Rectal smooth muscle tissue (tissue), 1 donor: ENCODE measurements around the gene CYYR1.

Experiments
- H3K27ac ChIP-seq: one replicate; pipeline ENCODE4 v1.7.0; 2013; ENCODE audit warnings: low read depth, low read length, inconsistent platforms
- H3K27me3 ChIP-seq: one replicate; pipeline ENCODE4 v1.7.0; 2013; ENCODE audit warnings: low read length; ENCODE audit not compliant: control insufficient read depth, insufficient read depth
- H3K36me3 ChIP-seq: one replicate; pipeline ENCODE4 v1.7.0; 2013; ENCODE audit warnings: low read length; ENCODE audit not compliant: control insufficient read depth, insufficient read depth
- H3K4me1 ChIP-seq: one replicate; pipeline ENCODE4 v1.7.0; 2013; ENCODE audit warnings: low read length; ENCODE audit not compliant: control insufficient read depth, insufficient read depth
- H3K4me3 ChIP-seq: one replicate; pipeline ENCODE4 v1.7.0; 2013; ENCODE audit warnings: low read length
- H3K9ac ChIP-seq: one replicate; pipeline ENCODE4 v1.7.0; 2013; ENCODE audit warnings: low read length

The CYYR1 gene

DNA sequence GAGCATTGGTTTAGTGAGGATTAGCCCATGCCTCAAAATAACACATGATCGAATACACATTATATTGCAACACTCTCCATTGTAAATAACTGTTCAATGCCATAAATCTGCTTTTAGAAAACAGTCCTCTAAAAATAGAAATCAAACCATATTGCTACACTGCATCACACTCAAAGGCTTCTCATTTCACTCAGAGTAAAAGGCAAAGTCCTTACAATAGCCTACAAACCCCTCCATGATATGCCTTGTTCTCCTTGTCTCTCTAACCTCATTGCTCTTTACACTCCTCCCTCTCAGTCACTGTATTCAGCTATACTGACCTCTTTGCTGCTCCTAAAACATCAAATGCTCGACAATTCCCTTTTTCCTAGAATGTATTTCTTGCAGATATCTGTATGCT is 64.2 kb downstream of the CYYR1 start:
- H3K4me1 ChIP-seq = no peaks in the 10 kb centered on the region
- no peaks in the 10 kb centered on the region for H3K36me3 ChIP-seq
- H3K27me3 ChIP-seq = no peaks in the 10 kb centered on the region
- no peak overlapping the region for H3K27ac ChIP-seq
- H3K9ac ChIP-seq = no peak overlapping the region
- no peak overlapping the region for H3K4me3 ChIP-seq

DNA sequence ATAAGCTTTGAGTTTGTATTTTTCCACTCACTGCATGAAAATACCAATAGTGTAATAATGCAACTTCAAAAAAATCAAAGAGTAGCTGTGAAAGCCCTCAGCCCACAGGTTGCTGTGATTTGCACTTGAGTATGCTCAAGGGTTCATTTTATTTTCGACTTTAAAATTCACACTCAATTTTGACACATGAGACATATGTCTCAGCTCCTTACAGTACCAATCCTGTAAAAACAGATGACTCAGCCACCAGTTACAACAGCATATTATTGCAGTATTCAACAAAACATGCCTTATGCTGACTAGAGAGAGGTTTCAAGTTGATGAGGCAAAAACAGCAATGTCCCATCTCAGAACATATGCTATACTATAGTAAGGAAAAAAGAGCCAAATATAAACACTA is 66.1 kb downstream of the CYYR1 start:
- Histone ChIP-seq H3K4me3 (no peak overlapping the region), H3K27ac (no peak overlapping the region), H3K4me1 (no peaks in the 10 kb centered on the region), H3K9ac (no peak overlapping the region), H3K27me3 (no peaks in the 10 kb centered on the region), H3K36me3 (no peaks in the 10 kb centered on the region)

DNA sequence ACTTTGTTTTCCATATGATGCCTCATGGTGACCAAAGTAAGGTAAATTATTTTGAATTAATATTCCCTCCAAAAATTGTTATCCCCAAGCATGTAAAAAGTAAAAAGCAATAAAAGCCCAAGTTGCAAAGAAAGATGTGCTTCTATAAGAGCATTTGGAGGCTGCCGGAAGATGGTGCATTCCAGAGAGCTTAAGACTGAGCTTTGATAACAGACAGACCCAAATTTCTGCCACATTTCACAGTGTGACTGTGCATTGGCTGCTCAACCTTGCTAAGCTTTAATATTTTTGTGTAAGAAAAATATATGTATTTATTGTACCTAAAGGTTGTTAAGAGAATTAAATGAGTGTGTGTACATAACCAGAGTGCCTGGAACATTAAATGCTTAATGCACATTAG is 67.9 kb downstream of the CYYR1 start:
- Histone ChIP-seq H3K4me3 (no peak overlapping the region), H3K4me1 (no peaks in the 10 kb centered on the region), H3K9ac (no peak overlapping the region), H3K27ac (no peak overlapping the region), H3K27me3 (no peaks in the 10 kb centered on the region), H3K36me3 (no peaks in the 10 kb centered on the region)

DNA sequence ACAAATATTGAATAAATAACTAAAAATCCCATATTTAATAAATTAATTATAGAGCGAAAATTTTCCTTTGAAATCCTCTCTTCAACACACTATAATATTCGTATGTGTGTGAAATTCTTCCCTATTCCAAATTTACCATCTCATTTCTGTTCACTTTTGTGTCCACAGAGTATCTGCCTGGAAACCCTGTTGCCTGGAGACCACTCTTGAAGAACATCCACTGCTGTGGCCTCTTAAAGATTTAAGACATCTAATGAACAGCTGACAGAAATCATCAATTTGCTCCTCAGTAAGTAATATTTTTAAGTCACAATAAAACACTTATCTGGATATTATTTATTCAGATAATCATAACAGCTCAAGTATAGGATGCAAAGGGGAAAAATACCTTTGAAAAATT is 69.7 kb downstream of the CYYR1 start:
- Histone ChIP-seq H3K4me1 (no peaks in the 10 kb centered on the region), H3K9ac (no peak overlapping the region), H3K27ac (no peak overlapping the region), H3K36me3 (no peaks in the 10 kb centered on the region), H3K27me3 (no peaks in the 10 kb centered on the region), H3K4me3 (no peak overlapping the region)

DNA sequence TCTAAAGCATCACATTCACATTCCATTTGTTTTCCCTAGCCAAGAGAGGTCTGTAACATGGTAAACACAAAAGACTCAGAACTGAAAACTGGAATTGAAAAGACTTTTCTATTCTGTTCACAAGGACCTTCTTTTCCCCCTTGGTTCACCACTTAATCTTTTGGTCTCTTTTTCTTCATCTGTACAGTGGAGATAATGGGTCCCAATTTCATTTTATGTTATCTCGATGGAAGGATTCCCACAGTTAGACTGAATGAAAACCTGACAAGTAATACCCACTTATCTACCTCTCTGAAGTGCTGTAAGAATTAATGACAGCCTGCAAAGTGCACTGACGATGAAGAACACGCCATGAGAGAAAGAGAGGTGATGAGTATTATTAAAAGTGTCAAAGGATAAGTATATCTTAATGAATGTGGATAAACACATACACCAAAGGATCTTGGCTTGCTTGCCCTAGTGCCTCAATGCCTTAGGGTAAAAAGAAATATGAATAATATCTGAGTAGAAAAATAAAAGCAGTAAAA is 71.5 kb downstream of the CYYR1 start:
- H3K27ac ChIP-seq = no peak overlapping the region
- H3K9ac ChIP-seq = no peak overlapping the region
- H3K27me3 ChIP-seq = no peaks in the 10 kb centered on the region
- H3K36me3 ChIP-seq = no peaks in the 10 kb centered on the region
- no peaks in the 10 kb centered on the region for H3K4me1 ChIP-seq
- no peak overlapping the region for H3K4me3 ChIP-seq

DNA sequence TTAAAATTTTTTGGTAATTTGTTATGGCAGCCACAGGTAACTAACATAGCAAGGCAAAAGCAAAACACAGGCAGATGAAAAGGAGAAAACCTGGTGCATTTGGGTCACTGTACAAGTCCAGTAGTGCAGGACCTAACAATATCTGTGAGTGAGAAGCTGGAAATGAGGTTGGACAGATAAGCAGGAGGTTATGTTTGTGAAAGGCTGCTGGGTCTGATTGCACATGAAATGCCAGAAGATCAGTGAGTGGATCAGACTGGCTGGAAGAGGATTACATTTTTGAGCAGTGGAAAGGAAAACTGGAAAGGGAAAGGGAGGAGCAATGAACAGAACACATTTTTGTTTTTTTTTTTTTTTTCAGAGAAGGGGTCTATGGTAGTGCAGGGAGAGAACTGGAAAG is 73.6 kb downstream of the CYYR1 start:
- no peak overlapping the region for H3K4me3 ChIP-seq
- no peaks in the 10 kb centered on the region for H3K4me1 ChIP-seq
- H3K36me3 ChIP-seq = no peaks in the 10 kb centered on the region
- no peaks in the 10 kb centered on the region for H3K27me3 ChIP-seq
- H3K27ac ChIP-seq = no peak overlapping the region
- no peak overlapping the region for H3K9ac ChIP-seq

DNA sequence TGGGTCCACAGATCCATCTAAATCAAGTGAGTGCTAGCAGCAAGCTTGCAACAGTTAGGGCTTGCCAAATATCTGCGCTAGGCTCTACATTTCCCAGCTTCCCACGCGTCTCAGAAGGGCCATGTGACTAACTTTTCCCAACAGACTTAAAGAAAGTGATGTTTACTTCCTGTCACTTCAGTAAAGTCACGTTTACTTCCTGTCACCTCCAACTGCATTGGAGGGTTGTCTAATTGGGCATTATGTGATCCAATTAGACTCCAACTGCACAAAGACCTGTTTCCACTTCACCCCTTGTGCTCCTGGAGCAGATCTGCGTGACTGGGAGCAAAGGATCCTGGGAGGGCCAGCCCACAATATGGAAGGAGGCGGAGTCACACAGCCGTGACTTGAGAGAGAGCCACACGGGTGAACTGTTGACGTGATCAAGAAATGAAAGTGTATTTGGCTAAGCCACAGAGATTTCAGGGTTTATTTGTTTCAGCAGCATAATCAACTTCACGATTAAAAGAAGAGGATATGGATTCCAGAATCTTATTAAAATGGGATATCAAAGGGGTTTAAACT is 77.7 kb downstream of the CYYR1 start:
- H3K4me3 ChIP-seq = no peak overlapping the region
- H3K4me1 ChIP-seq = no peaks in the 10 kb centered on the region

DNA sequence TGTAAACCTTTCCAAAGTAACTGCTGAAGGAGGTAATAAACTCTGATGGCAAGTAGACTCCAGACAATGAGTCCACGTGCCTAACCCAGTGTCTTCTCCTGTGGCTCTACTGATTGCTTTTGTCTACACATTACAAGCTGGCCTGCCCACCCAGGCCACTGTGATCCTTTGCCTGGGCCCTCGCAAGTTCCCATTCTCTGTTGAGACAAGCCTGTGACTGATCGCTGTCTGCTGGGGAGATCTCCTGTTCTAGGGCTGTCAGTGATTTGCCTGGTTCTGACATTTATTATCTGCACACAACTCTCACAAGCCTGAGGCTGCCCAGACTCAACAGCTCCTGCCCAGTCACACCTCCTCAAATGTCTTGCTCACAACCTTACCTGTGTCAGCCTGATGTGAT is 81.4 kb downstream of the CYYR1 start:
- H3K27ac ChIP-seq = no peak overlapping the region
- no peak overlapping the region for H3K4me3 ChIP-seq
- no peaks in the 10 kb centered on the region for H3K27me3 ChIP-seq
- no peaks in the 10 kb centered on the region for H3K4me1 ChIP-seq
- H3K9ac ChIP-seq = no peak overlapping the region
- H3K36me3 ChIP-seq = no peaks in the 10 kb centered on the region

More for the DNA sequence above, 77.7 kb downstream of the CYYR1 start:
- Histone ChIP-seq H3K27me3 (no peaks in the 10 kb centered on the region), H3K9ac (no peak overlapping the region), H3K27ac (no peak overlapping the region), H3K36me3 (no peaks in the 10 kb centered on the region)

DNA sequence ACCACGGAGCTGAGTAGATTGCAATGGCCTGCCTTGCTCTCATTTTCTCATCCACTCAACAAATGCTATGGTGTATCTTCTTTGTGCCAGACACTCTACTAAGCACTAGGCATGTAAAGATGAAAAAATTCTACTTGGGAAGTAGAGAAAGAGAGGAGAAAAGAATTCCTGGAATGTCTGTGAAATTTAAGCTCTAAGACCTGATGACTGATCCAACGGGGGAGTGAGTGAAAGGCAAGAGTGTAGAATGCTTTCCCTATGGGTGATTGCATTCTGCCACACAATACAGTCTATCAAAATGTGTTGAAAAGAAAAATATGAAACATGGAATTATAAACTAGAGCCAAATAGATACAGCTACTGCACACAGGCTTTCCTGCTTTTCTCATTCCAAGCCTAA is 82.3 kb downstream of the CYYR1 start:
- Histone ChIP-seq H3K4me1 (no peaks in the 10 kb centered on the region), H3K27me3 (no peaks in the 10 kb centered on the region), H3K9ac (no peak overlapping the region), H3K27ac (no peak overlapping the region), H3K36me3 (no peaks in the 10 kb centered on the region), H3K4me3 (no peak overlapping the region)

DNA sequence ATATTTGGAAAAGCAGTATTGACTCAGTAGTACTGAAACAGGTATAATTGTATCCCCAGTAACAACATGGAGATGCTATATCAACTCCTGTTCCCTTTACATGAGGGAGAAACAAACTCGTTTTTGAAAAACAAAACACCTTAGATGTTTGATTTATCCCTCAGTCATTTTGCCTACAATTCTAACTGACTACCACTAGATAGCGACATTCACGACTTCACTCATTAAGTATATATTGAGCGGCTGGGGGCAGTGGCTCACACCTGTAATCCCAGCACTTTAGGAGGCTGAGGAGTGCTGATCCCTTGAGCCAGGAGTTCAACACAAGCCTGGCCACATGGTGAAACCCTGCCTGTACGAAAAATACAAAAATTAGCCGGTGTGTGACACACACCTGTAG is 83.3 kb downstream of the CYYR1 start:
- Histone ChIP-seq H3K9ac (no peak overlapping the region), H3K4me3 (no peak overlapping the region), H3K4me1 (no peaks in the 10 kb centered on the region), H3K36me3 (no peaks in the 10 kb centered on the region), H3K27ac (no peak overlapping the region), H3K27me3 (no peaks in the 10 kb centered on the region)

DNA sequence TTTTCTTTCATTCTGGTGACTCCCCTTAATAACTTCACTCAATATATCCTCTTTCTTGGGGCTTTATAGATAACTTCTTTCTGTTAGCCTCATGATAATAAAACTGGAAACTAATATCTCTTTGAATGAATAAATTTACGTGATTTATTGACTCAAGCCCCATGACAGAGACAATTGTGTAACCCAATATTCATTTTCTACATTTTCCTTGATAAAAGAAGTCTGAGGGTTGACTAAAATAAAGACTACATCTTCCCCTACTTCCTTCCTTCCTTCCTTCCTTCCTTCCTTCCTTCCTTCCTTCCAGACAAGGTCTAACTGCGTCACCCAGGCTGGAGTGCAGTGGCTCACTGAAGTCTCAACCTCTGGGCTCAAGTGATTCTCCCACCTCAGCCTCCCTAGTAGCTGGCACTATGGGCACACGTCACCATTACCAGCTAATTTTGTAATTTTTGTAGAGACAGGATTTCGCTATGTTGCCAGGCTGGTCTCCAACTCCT is 85.1 kb downstream of the CYYR1 start:
- Histone ChIP-seq H3K4me1 (no peaks in the 10 kb centered on the region), H3K27ac (no peak overlapping the region), H3K36me3 (no peaks in the 10 kb centered on the region), H3K9ac (no peak overlapping the region), H3K4me3 (no peak overlapping the region), H3K27me3 (no peaks in the 10 kb centered on the region)

DNA sequence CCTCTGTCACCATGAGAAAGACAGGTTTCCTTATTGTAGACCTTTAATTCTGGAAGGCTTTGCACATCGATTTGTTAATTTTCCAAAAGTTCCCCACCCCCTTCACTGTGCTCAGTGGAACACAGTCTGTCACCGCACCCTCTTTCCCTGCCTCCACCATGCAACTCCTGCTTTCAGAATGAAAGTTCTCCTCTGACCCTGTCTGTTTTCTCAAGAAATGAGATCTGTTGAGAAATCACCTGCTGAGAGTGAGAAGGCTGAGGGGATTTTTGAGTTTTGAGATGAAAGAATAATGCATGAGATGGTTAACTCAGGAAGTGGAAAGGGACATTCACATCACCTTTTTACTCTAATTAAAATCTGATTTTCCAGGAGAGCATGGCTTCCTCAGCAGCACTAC is 99.6 kb downstream of the CYYR1 start:
- no peak overlapping the region for H3K27ac ChIP-seq
- no peaks in the 10 kb centered on the region for H3K27me3 ChIP-seq
- H3K36me3 ChIP-seq = no peaks in the 10 kb centered on the region
- no peak overlapping the region for H3K9ac ChIP-seq
- no peaks in the 10 kb centered on the region for H3K4me1 ChIP-seq
- H3K4me3 ChIP-seq = no peak overlapping the region

DNA sequence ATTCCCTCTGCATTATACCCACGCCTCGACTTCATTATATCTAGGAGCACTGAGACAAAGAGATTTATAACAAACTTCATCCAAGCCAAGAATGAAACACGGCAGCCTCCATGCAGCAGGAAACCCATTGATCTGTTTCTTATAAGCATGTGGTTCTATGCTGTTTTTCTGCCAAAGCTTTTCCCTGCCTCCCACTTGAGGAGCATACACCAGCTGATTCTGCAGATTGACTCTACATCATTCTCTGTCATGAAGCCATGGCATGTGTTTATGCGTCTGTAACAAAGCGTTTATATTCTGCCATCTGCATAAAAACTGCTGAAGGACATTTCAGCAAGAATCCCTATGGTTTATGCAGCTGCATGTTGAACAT is 102.0 kb downstream of the CYYR1 start:
- no peak overlapping the region for H3K27ac ChIP-seq
- H3K4me3 ChIP-seq = no peak overlapping the region
- H3K9ac ChIP-seq = no peak overlapping the region

More for the DNA sequence above, 102.0 kb downstream of the CYYR1 start:
- H3K4me1 ChIP-seq = no peaks in the 10 kb centered on the region
- H3K27me3 ChIP-seq = no peaks in the 10 kb centered on the region
- no peaks in the 10 kb centered on the region for H3K36me3 ChIP-seq
